ENCODE measurements around the gene CLPSL1.

CLPSL1 gene

DNA sequence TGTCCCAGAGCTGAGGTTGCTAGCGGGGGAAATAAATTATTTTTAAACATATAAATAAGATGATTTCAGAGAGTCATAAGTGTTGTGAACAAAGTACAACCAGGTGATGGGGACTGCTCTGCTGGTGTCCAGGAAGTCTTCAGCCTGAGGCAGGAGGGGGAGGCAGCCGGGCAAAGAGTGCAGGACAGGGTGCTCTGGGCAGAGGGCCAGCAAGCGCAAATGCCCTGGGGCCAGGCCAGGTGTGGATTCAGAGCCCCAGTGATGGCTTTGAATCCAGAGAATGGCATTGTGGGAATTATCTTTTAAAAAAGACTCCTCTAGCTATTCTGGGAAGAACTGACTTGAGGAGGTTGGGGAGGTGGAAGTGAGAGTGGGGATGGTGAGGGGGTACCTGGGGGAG, 1.6 kb downstream of the CLPSL1 start:
- H3K4me3 ChIP-seq (ENCODE audit: insufficient read depth, low read length, poor library complexity, severe bottlenecking) = no peak overlapping the region
- no peaks in the 10 kb centered on the region for H3K9me3 ChIP-seq (ENCODE audit: insufficient read depth, low read length)
- no peak overlapping the region for H2AFZ ChIP-seq (ENCODE audit: low read depth, low read length, severe bottlenecking)
- no peaks in the 10 kb centered on the region for H3K27me3 ChIP-seq (ENCODE audit: low read length)
- no peaks in the 10 kb centered on the region for H3K79me2 ChIP-seq (ENCODE audit: insufficient read depth, low read length)
- no peaks in the 10 kb centered on the region for H3F3A ChIP-seq (ENCODE audit: insufficient read depth)
- no peaks in the 10 kb centered on the region for H3K36me3 ChIP-seq (ENCODE audit: low read length)
- no peak overlapping the region for H3K27ac ChIP-seq (ENCODE audit: low read depth, low read length)
- H3K9me2 ChIP-seq (replicated peaks; ENCODE audit: insufficient read depth, low read length) = no peaks in the 10 kb centered on the region
- no peaks in the 10 kb centered on the region for H4K20me1 ChIP-seq (ENCODE audit: low read depth, low read length)
- TF ChIP-seq, protein P1, sequence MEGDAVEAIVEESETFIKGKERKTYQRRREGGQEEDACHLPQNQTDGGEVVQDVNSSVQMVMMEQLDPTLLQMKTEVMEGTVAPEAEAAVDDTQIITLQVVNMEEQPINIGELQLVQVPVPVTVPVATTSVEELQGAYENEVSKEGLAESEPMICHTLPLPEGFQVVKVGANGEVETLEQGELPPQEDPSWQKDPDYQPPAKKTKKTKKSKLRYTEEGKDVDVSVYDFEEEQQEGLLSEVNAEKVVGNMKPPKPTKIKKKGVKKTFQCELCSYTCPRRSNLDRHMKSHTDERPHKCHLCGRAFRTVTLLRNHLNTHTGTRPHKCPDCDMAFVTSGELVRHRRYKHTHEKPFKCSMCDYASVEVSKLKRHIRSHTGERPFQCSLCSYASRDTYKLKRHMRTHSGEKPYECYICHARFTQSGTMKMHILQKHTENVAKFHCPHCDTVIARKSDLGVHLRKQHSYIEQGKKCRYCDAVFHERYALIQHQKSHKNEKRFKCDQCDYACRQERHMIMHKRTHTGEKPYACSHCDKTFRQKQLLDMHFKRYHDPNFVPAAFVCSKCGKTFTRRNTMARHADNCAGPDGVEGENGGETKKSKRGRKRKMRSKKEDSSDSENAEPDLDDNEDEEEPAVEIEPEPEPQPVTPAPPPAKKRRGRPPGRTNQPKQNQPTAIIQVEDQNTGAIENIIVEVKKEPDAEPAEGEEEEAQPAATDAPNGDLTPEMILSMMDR (IDR thresholded peaks at IDR 0.05; ENCODE audit: insufficient read depth, low read length, poor library complexity, severe bottlenecking) = no peak
- TF ChIP-seq EZH2phosphoT487 (conservative IDR thresholded peaks at IDR 0.05; ENCODE audit: low read length) = no peak
- H3K9ac ChIP-seq (ENCODE audit: low read length) = no peak overlapping the region
- H3K4me2 ChIP-seq (ENCODE audit: low read depth, low read length, poor library complexity, severe bottlenecking) = no peak overlapping the region

DNA sequence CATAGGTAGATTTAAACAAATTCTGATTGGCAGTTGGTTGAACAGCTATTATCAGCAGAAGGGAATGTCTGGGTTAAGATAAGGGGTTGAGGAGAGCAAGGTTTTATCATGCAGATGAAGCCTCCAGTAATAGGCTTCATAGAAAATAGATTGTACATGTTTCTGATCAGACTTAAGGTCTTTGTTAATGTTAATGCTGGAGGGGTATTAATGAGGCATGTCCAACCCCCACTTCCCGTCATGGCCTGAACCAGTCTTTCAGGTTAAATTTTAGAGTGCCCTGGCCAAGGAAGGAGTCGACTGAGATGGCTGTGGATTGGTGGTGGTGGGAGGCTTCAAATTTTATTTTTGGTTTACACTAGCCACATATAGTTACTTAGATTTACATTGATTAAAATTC, 3.4 kb downstream of the CLPSL1 start:
- Histone ChIP-seq H3K79me2 (ENCODE audit: insufficient read depth, low read length) (no peaks in the 10 kb centered on the region), H2AFZ (ENCODE audit: low read depth, low read length, severe bottlenecking) (no peak overlapping the region), H3K4me3 (ENCODE audit: insufficient read depth, low read length, poor library complexity, severe bottlenecking) (no peak overlapping the region), H3K4me2 (ENCODE audit: low read depth, low read length, poor library complexity, severe bottlenecking) (no peak overlapping the region), H3K9ac (ENCODE audit: low read length) (no peak overlapping the region), H3K27ac (ENCODE audit: low read depth, low read length) (no peak overlapping the region), H3K9me3 (ENCODE audit: insufficient read depth, low read length) (no peaks in the 10 kb centered on the region), H3K36me3 (ENCODE audit: low read length) (no peaks in the 10 kb centered on the region), H3F3A (ENCODE audit: insufficient read depth) (no peaks in the 10 kb centered on the region), H3K9me2 (replicated peaks; ENCODE audit: insufficient read depth, low read length) (no peaks in the 10 kb centered on the region), H4K20me1 (ENCODE audit: low read depth, low read length) (no peaks in the 10 kb centered on the region), H3K27me3 (ENCODE audit: low read length) (no peaks in the 10 kb centered on the region)
- TF ChIP-seq, protein P1 (IDR thresholded peaks at IDR 0.05; ENCODE audit: insufficient read depth, low read length, poor library complexity, severe bottlenecking) = no peak
- TF ChIP-seq EZH2phosphoT487 (conservative IDR thresholded peaks at IDR 0.05; ENCODE audit: low read length) = no peak

DNA sequence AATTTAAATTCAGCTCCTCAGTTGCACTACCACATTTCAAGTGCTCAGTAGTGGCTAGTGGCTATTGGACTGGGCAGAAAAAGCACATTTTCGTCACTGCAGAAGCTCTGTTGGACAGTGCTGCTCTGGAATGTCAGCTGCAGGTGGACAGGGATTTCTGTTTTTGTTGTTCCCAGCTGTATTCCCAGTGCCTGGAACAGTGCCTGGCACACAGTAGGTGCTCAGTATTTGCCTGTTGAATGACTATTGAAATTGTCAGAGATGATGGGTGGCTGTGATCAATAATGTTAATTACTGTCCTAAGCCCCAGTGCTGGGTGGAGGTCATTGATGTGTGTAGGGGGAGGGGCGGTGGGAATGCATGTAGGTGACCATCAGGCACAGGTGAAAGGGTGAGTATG, 5.5 kb downstream of the CLPSL1 start:
- H4K20me1 ChIP-seq (ENCODE audit: low read depth, low read length) = no peaks in the 10 kb centered on the region
- no peaks in the 10 kb centered on the region for H3K9me3 ChIP-seq (ENCODE audit: insufficient read depth, low read length)
- no peak overlapping the region for H3K4me3 ChIP-seq (ENCODE audit: insufficient read depth, low read length, poor library complexity, severe bottlenecking)
- TF ChIP-seq, protein P1 (IDR thresholded peaks at IDR 0.05; ENCODE audit: insufficient read depth, low read length, poor library complexity, severe bottlenecking) = no peak
- TF ChIP-seq EZH2phosphoT487 (conservative IDR thresholded peaks at IDR 0.05; ENCODE audit: low read length) = no peak
- no peaks in the 10 kb centered on the region for H3F3A ChIP-seq (ENCODE audit: insufficient read depth)
- H3K27ac ChIP-seq (ENCODE audit: low read depth, low read length) = no peak overlapping the region
- H3K9ac ChIP-seq (ENCODE audit: low read length) = no peak overlapping the region
- no peaks in the 10 kb centered on the region for H3K79me2 ChIP-seq (ENCODE audit: insufficient read depth, low read length)
- H3K9me2 ChIP-seq (replicated peaks; ENCODE audit: insufficient read depth, low read length) = no peaks in the 10 kb centered on the region
- H2AFZ ChIP-seq (ENCODE audit: low read depth, low read length, severe bottlenecking) = no peak overlapping the region
- H3K27me3 ChIP-seq (ENCODE audit: low read length) = no peaks in the 10 kb centered on the region
- H3K4me2 ChIP-seq (ENCODE audit: low read depth, low read length, poor library complexity, severe bottlenecking) = no peak overlapping the region
- no peaks in the 10 kb centered on the region for H3K36me3 ChIP-seq (ENCODE audit: low read length)
